Activated naive CD4-positive, alpha-beta T cell treated with anti-CD3 and anti-CD28 coated beads, Interleukin-2, amount 50 U/mL, for 72 hours (primary cell): ENCODE results near the gene USO1. TPM values are rescaled to one million over a fixed set of nuclear protein-coding genes. Genes with fewer than 3 reads are reported as not detected.
"Not testable (repeated sequence)": the region's sequence is repeated elsewhere in the genome, so short reads cannot be mapped to it uniquely, and the experiment has no call there.

Experiments
- ATAC-seq, 2 donors: fragments of 150-1000 bp; cut with Tn5 transposase; 2 replicates each; pipeline ENCODE4 v1.10.0; 2021; ENCODE audit warnings: mild to moderate bottlenecking in 2 of 2, moderate library complexity in 2 of 2
- DNase-seq, 2 donors: peaks; one replicate each; pipeline ENCODE4 v3.0.0; 2021 to 2022; ENCODE audit warnings: low spot score in 2 of 2
- H3K27ac Mint-ChIP-seq, 2 donors: one replicate each; pipeline ENCODE4 v1.8.0; 2022; ENCODE audit warnings: mild to moderate bottlenecking in 2 of 2, mixed read lengths in 2 of 2
- H3K36me3 Mint-ChIP-seq, 2 donors: one replicate each; pipeline ENCODE4 v1.8.0; 2022; ENCODE audit warnings: mixed read lengths in 2 of 2
- H3K9me3 Mint-ChIP-seq, 2 donors: one replicate each; pipeline ENCODE4 v1.8.0; 2022; ENCODE audit warnings: mixed read lengths in 2 of 2
- total RNA-seq, 2 donors: library from RNA; stranded (reverse); gene quantifications; one replicate each; pipeline ENCODE4 v1.2.3, GENCODE V29; 2022

Gene USO1
- total RNA-seq, 2 donors from 2014 or later = 44.7 to 50.6 TPM

DNA sequence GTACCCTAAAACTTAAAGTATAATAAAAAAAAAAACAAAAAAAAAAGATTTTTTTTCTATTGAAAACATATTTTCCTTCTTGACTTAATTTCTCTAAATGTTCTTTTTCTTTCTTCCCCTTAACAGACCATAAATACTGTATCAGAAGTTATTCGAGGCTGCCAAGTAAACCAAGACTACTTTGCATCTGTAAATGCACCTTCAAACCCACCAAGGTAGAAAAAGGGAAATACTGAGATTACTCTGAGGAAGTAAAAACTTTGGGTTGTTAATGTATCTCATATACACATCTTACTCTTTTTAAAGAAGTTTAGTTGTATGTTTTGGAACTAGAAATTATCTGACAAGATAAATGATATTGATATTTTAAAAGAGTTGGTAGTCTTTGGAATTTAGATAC is 65.6 kb downstream of the USO1 start:
- Mint-ChIP-seq H3K36me3 (no peaks in the 10 kb centered on the region), H3K9me3 (no peaks in the 10 kb centered on the region), H3K27ac (no peak overlapping the region)
- ATAC-seq (no peak), DNase-seq (no peak)

DNA sequence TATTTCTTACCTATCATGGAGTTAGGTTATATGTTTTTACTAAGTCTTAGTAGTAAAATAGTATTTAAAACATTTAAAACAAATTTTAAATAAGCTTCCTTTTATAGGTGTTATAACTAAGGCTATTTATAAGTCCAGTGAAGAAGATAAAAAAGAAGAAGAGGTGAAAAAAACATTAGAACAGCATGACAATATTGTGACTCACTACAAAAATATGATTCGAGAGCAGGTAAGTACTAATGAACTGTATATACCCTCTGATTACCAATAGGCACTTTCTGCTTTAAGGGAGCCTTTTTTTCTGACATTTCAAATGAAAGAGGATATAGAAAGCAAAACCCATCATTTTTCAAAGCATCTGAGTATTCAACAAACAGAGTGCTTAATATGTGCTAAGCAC is 76.6 kb downstream of the USO1 start:
- ATAC-seq (no peak), DNase-seq (no peak)
- Mint-ChIP-seq H3K36me3 (no peaks in the 10 kb centered on the region), H3K27ac (no peak overlapping the region), H3K9me3 (no peaks in the 10 kb centered on the region)

GRCh38 chr4:75806035-75806434 is 81.7 kb downstream of the USO1 start:
- peaks cover under 1 to 12% of the 10 kb centered on the region in 2 donors for H3K36me3 Mint-ChIP-seq
- not testable (repeated sequence) for H3K27ac Mint-ChIP-seq, DNase-seq, H3K9me3 Mint-ChIP-seq, ATAC-seq

GRCh38 chr4:75817901-75818300 is 93.5 kb downstream of the USO1 start:
- Mint-ChIP-seq H3K9me3 (no peaks in the 10 kb centered on the region), H3K36me3 (peaks cover 7% of the 10 kb centered on the region in 2 donors), H3K27ac (no peak overlapping the region)
- DNase-seq (no peak), ATAC-seq (no peak)

- no peak for DNase-seq
- Mint-ChIP-seq H3K36me3 (peaks cover 6 to 7% of the 10 kb centered on the region in 2 donors), H3K9me3 (no peaks in the 10 kb centered on the region), H3K27ac (no peak overlapping the region)
- no peak for ATAC-seq
These were observed 94.7 kb downstream of the USO1 start for GRCh38 chr4:75819121-75819520.

DNA sequence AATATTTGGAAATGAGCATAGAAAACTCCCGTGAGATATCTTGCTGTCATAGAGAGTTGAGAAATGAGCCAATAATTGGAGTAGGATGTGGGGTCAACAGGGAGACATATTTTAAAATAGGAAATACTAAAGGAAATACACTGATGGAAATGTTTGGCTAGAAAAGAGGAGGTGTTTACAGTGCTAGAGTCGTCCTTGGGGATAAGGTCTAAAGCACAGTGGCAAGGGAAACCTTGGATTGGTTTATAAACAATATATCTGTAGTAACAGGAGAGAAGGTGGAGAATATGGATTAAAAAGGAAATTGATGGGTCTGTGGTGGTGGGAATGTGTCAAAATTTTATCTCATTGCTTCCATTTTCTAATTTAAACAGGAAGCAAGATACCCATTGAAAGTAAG is 95.8 kb downstream of the USO1 start:
- DNase-seq (no peak), ATAC-seq (no peak)
- H3K36me3 Mint-ChIP-seq = peaks cover 0 to 4% of the 10 kb centered on the region in 2 donors
- H3K9me3 Mint-ChIP-seq = no peaks in the 10 kb centered on the region
- no peak overlapping the region for H3K27ac Mint-ChIP-seq

GRCh38 chr4:75820676-75821075 is 96.3 kb downstream of the USO1 start:
- ATAC-seq = peak in 1 of 2 donors; percentile 21
- DNase-seq = no peak
- H3K9me3 Mint-ChIP-seq = no peaks in the 10 kb centered on the region
- H3K36me3 Mint-ChIP-seq = no peaks in the 10 kb centered on the region
- no peak overlapping the region for H3K27ac Mint-ChIP-seq

DNA sequence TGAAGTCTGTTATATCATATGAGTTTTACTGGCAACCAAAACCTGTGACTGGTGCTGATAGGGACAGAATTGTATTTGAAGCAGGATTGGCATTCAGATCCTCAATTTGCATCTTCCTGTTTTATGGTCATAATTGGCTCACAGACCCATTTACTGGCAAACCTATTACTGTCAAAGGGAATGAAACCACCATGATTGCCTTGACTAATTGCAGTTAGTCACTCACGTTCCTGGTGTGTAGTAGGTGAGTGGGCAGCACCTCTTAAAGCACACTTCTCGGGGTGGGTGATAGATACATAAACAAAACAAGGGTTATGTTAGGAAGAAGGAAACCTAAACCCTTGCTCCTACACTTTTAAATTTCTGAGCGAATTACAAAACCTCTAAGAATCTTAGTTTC is 96.8 kb downstream of the USO1 start:
- Mint-ChIP-seq H3K9me3 (no peaks in the 10 kb centered on the region), H3K27ac (no peak overlapping the region), H3K36me3 (no peaks in the 10 kb centered on the region)
- ATAC-seq (peak in 1 of 2 donors; percentile 85), DNase-seq (no peak)

- no peak for DNase-seq
- Mint-ChIP-seq H3K36me3 (no peaks in the 10 kb centered on the region), H3K9me3 (no peaks in the 10 kb centered on the region), H3K27ac (no peak overlapping the region)
- no peak for ATAC-seq
These were observed 97.6 kb downstream of the USO1 start for GRCh38 chr4:75821966-75822365.

DNA sequence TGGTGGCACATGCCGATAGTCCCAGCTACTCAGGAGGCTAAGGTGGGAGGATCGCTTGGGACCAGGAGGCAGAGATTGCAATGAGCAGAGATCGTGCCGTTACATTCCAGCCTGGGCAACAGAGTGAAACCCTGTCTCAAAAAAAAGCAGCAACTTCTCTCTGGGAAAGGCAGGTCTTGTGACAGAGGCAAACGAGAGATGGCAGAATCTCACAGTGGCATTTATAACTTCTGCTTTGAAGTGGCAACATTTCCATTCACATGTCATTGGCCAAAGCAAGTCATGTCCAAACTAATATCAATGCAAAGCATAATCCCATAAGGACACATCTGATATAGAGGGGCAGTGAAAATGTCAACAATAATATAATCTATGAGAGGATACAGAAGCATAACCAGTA is 98.0 kb downstream of the USO1 start:
- no peak for ATAC-seq
- Mint-ChIP-seq H3K9me3 (no peaks in the 10 kb centered on the region), H3K36me3 (no peaks in the 10 kb centered on the region)

GRCh38 chr4:75823812-75824211 is 99.4 kb downstream of the USO1 start:
- no peak overlapping the region for H3K27ac Mint-ChIP-seq
- H3K9me3 Mint-ChIP-seq = no peaks in the 10 kb centered on the region
- ATAC-seq (no peak), DNase-seq (no peak)
- no peaks in the 10 kb centered on the region for H3K36me3 Mint-ChIP-seq

More for the DNA sequence above, 98.0 kb downstream of the USO1 start:
- no peak overlapping the region for H3K27ac Mint-ChIP-seq
- no peak for DNase-seq

- DNase-seq = no peak
- H3K27ac Mint-ChIP-seq = no peak overlapping the region
- H3K36me3 Mint-ChIP-seq = no peaks in the 10 kb centered on the region
- ATAC-seq = no peak
- H3K9me3 Mint-ChIP-seq = no peaks in the 10 kb centered on the region
These were observed 106.5 kb downstream of the USO1 start for GRCh38 chr4:75830906-75831305.

- no peak overlapping the region for H3K27ac Mint-ChIP-seq
- no peaks in the 10 kb centered on the region for H3K36me3 Mint-ChIP-seq
- no peaks in the 10 kb centered on the region for H3K9me3 Mint-ChIP-seq
- ATAC-seq (no peak), DNase-seq (no peak)
These were observed 107.6 kb downstream of the USO1 start for GRCh38 chr4:75831856-75832405.

DNA sequence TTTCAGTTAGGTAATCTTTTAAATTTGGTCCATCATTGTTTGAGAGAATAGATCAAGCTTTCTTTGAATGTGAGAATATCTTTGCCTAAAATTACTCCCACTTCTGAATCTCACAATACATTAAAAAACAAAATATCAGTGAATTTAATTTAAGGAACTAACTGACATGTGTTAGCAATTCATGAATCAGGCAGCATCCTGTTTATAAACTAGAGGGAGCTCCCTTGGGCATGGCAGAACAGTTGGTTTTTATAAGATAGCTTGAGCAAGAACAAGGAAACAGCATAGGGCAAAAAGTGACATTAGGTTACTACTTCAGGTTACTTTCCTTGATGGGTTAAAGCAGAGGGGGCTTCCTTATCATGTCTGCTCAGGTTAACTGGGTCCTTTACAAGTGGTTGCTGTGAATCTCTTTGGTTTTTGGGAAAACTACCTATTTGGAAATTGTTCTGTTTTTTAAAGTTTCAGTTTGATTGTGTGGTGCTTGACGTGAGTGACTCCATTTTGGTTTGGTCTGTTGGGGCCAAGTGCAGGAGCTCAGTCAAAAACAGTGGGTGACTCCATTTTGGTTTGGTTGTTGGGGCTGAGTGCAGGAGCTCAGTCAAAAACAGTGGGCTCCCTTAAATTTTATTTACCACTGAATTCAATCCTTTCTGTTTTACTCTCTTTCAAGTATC is 109.9 kb downstream of the USO1 start:
- no peaks in the 10 kb centered on the region for H3K36me3 Mint-ChIP-seq
- ATAC-seq = no peak
- H3K27ac Mint-ChIP-seq = no peak overlapping the region
- no peaks in the 10 kb centered on the region for H3K9me3 Mint-ChIP-seq
- DNase-seq = no peak

DNA sequence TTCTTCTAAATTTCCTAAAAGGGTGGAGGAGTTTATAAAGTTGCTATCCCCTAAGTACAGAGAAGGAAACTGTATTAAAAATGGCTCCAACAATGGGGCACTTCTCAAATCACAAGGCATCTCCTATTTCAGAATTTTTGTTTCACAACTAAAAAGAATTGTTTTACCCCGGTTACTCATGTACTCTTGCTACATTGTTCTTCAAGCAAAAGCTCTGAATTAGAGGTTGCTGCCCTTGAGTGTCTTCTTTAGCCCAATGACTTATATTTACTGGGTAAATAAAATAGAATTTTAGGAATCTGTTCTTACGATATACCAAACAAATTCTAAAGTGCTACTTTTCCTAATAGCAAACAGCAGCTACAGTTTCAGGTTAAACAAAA is 110.4 kb downstream of the USO1 start:
- Mint-ChIP-seq H3K9me3 (no peaks in the 10 kb centered on the region), H3K27ac (no peak overlapping the region), H3K36me3 (no peaks in the 10 kb centered on the region)
- DNase-seq (no peak), ATAC-seq (no peak)

- DNase-seq = no peak
- no peak overlapping the region for H3K27ac Mint-ChIP-seq
- H3K9me3 Mint-ChIP-seq = no peaks in the 10 kb centered on the region
- H3K36me3 Mint-ChIP-seq = no peaks in the 10 kb centered on the region
- ATAC-seq = no peak
These were observed 117.5 kb downstream of the USO1 start for GRCh38 chr4:75841641-75842520.

GRCh38 chr4:75843596-75843995 is 119.2 kb downstream of the USO1 start:
- Mint-ChIP-seq H3K36me3 (no peaks in the 10 kb centered on the region), H3K27ac (no peak overlapping the region), H3K9me3 (no peaks in the 10 kb centered on the region)
- no peak for DNase-seq
- no peak for ATAC-seq
